Keratinocyte (primary cell): ENCODE results near the gene GSTM1. TPM values are rescaled to one million over a fixed set of nuclear protein-coding genes. Genes with fewer than 3 reads are reported as not detected.

Experiments used
- DNase-seq: peaks from one replicate; pipeline ENCODE4 v3.0.0-alpha.2; 2011; ENCODE audit warnings: low read depth, missing footprints, low spot score
- FAIRE-seq: peaks from 2 replicates; lab custom pipeline; 2011; peaks lifted over from hg19 to GRCh38; lab: Jason Lieb, UNC
- H2AFZ ChIP-seq: 2 replicates; pipeline ENCODE4 v1.6.0; 2012; ENCODE audit warnings: low read length, control low read depth, inconsistent platforms; ENCODE audit not compliant: control insufficient read depth
- H3K27ac ChIP-seq: 2 replicates; pipeline ENCODE4 v1.5.1; 2011; ENCODE audit warnings: low read length; ENCODE audit not compliant: control insufficient read depth, insufficient read depth
- H3K27me3 ChIP-seq: 3 replicates; pipeline ENCODE4 v1.6.0; 2011; ENCODE audit warnings: low read length; ENCODE audit not compliant: control insufficient read depth, insufficient read depth; ENCODE audit errors: extremely low read depth
- H3K36me3 ChIP-seq, 2 experiments: 2 replicates in 1 of 2; 3 replicates in 1 of 2; pipeline ENCODE4 v1.5.1; 2011; ENCODE audit warnings: low read length in 2 of 2, mild to moderate bottlenecking in 1 of 2; ENCODE audit not compliant: control insufficient read depth in 2 of 2, insufficient read depth in 2 of 2; ENCODE audit errors: extremely low read depth in 1 of 2
- H3K4me1 ChIP-seq: 3 replicates; pipeline ENCODE4 v1.5.1; 2011; ENCODE audit warnings: low read length; ENCODE audit not compliant: control insufficient read depth, insufficient read depth; ENCODE audit errors: extremely low read depth
- H3K4me2 ChIP-seq: 3 replicates; pipeline ENCODE4 v1.6.0; 2011; ENCODE audit warnings: low read depth, low read length; ENCODE audit not compliant: control insufficient read depth, insufficient read depth; ENCODE audit errors: extremely low read depth
- H3K4me3 ChIP-seq, 3 experiments: fragments of 200-600 bp in 1 of 3; sonication (generic) in 1 of 3; 2 replicates in 2 of 3; 3 replicates in 1 of 3; pipeline ENCODE4 v1.5.1; 2011 to 2016; ENCODE audit warnings: low read length in 3 of 3, mild to moderate bottlenecking in 3 of 3, control low read depth in 2 of 3, inconsistent platforms in 1 of 3, low read depth in 1 of 3, mixed read lengths in 1 of 3, mixed run types in 1 of 3, moderate library complexity in 1 of 3; ENCODE audit not compliant: control insufficient read depth in 2 of 3, insufficient read depth in 2 of 3; ENCODE audit errors: extremely low read depth in 1 of 3
- H3K79me2 ChIP-seq: 2 replicates; pipeline ENCODE4 v1.6.0; 2012; ENCODE audit warnings: low read length; ENCODE audit not compliant: control insufficient read depth, insufficient read depth
- H3K9ac ChIP-seq: 3 replicates; pipeline ENCODE4 v1.6.0; 2011; ENCODE audit warnings: low read length; ENCODE audit not compliant: control insufficient read depth, insufficient read depth; ENCODE audit errors: extremely low read depth
- H3K9me1 ChIP-seq: 3 replicates; pipeline ENCODE4 v1.6.0; 2011; ENCODE audit warnings: low read length; ENCODE audit not compliant: control insufficient read depth, insufficient read depth; ENCODE audit errors: extremely low read depth
- H3K9me3 ChIP-seq: 2 replicates; pipeline ENCODE4 v1.5.1; 2012; ENCODE audit warnings: low read depth, low read length; ENCODE audit not compliant: control insufficient read depth
- H4K20me1 ChIP-seq: 3 replicates; pipeline ENCODE4 v1.6.0; 2011; ENCODE audit warnings: low read length; ENCODE audit not compliant: control insufficient read depth, insufficient read depth; ENCODE audit errors: extremely low read depth
- CTCF ChIP-seq, 3 experiments: IDR thresholded peaks in 1 of 3; conservative IDR thresholded peaks in 1 of 3; optimal IDR thresholded peaks in 1 of 3; 2 replicates in 2 of 3; 3 replicates in 1 of 3; pipeline versions ENCODE3 to v1.5.1; 2011; ENCODE audit warnings: low read length in 3 of 3, mild to moderate bottlenecking in 3 of 3, moderate library complexity in 2 of 3, control low read depth in 1 of 3, inconsistent platforms in 1 of 3; ENCODE audit not compliant: insufficient read depth in 2 of 3; ENCODE audit errors: extremely low read depth in 1 of 3
- EZH2 ChIP-seq: IDR thresholded peaks from one replicate; pipeline ENCODE4 v1.6.1; 2012; ENCODE audit warnings: inconsistent platforms, mild to moderate bottlenecking, low read length, moderate library complexity
- dilution Hi-C: fragments of 300-500 bp; cut with MboI; formaldehyde crosslinking; loops from one replicate; pipeline ENCODE4 v1.7.0; 2020; ENCODE audit warnings: low sequenced_read_pairs; ENCODE audit not compliant: extremely low pct_ligation_motif_present
- polyA plus RNA-seq, 5 experiments: library from polyadenylated mRNA; depleted of rRNA in 3 of 5; stranded (reverse) in 3 of 5; stranded (forward) in 1 of 5; unstranded in 1 of 5; fragments of >200 nt; gene quantifications; 1 replicate in 1 of 5; 2 replicates in 3 of 5; 3 replicates in 1 of 5; pipeline versions ENCODE4 v1.2.1 to v1.2.3, GENCODE V29; 2011 to 2012; ENCODE audit warnings: missing spikeins in 2 of 5, low read depth in 1 of 5, low replicate concordance in 1 of 5

GSTM1 gene
- polyA plus RNA-seq, 1 donor (not counting 4 experiments of a cell fraction or from before 2014, with no cell fraction given) = 13.5 TPM

- H3K27me3 ChIP-seq = no peaks in the 10 kb centered on the region
- H3K9me1 ChIP-seq = no peaks in the 10 kb centered on the region
- no peak overlapping the region for H3K27ac ChIP-seq
- no peaks in the 10 kb centered on the region for H3K36me3 ChIP-seq
- no peak overlapping the region for H3K4me3 ChIP-seq
- peaks cover 36% of the 10 kb centered on the region for H3K4me1 ChIP-seq
- DNase-seq = peak; percentile 19
- H3K9me3 ChIP-seq = no peaks in the 10 kb centered on the region
- H3K4me2 ChIP-seq = peak overlapping the region; percentile 36
- dilution Hi-C loops = no loop called here
- peak overlapping the region; percentile 47 for H2AFZ ChIP-seq
- H3K9ac ChIP-seq = no peak overlapping the region
- H4K20me1 ChIP-seq = no peaks in the 10 kb centered on the region
- H3K79me2 ChIP-seq = no peaks in the 10 kb centered on the region
- no peak for FAIRE-seq
- TF ChIP-seq CTCF (optimal IDR thresholded peaks at IDR 0.05 in 1 of 3, IDR thresholded peaks at IDR 0.05 in 1 of 3, conservative IDR thresholded peaks at IDR 0.05 in 1 of 3; ENCODE audit: extremely low read depth in 1 of 3, insufficient read depth in 2 of 3, low read length in 3 of 3) (peak in 1 of 3 experiments; percentile 31), EZH2 (no peak)
These were observed 30.1 kb downstream of the GSTM1 start for GRCh38 chr1:109717729-109718128.

GRCh38 chr1:109718495-109718894 is 30.9 kb downstream of the GSTM1 start:
- H3K4me1 ChIP-seq = peaks cover 36% of the 10 kb centered on the region
- dilution Hi-C loops = no loop called here
- no peaks in the 10 kb centered on the region for H3K36me3 ChIP-seq
- H2AFZ ChIP-seq = no peak overlapping the region
- H3K27ac ChIP-seq = no peak overlapping the region
- H3K4me2 ChIP-seq = no peak overlapping the region
- H4K20me1 ChIP-seq = no peaks in the 10 kb centered on the region
- H3K9ac ChIP-seq = no peak overlapping the region
- H3K9me3 ChIP-seq = no peaks in the 10 kb centered on the region
- H3K4me3 ChIP-seq = no peak overlapping the region
- TF ChIP-seq CTCF (optimal IDR thresholded peaks at IDR 0.05 in 1 of 3, IDR thresholded peaks at IDR 0.05 in 1 of 3, conservative IDR thresholded peaks at IDR 0.05 in 1 of 3; ENCODE audit: extremely low read depth in 1 of 3, insufficient read depth in 2 of 3, low read length in 3 of 3) = peak in 1 of 3 experiments; percentile 18
- TF ChIP-seq EZH2 = no peak
- no peaks in the 10 kb centered on the region for H3K27me3 ChIP-seq
- H3K79me2 ChIP-seq = no peaks in the 10 kb centered on the region
- no peak for DNase-seq
- no peaks in the 10 kb centered on the region for H3K9me1 ChIP-seq
- no peak for FAIRE-seq
